ENCODE measurements around the gene METTL6. TPM values are rescaled to one million over a fixed set of nuclear protein-coding genes. Genes with fewer than 3 reads are reported as not detected.
"Not testable (repeated sequence)": the region's sequence is repeated elsewhere in the genome, so short reads cannot be mapped to it uniquely, and the experiment has no call there.

METTL6 gene
- total and polyA plus RNA-seq, 2 donors (not counting 1 experiment from before 2014, with no cell fraction given), result 25.7 to 37.3 TPM

DNA sequence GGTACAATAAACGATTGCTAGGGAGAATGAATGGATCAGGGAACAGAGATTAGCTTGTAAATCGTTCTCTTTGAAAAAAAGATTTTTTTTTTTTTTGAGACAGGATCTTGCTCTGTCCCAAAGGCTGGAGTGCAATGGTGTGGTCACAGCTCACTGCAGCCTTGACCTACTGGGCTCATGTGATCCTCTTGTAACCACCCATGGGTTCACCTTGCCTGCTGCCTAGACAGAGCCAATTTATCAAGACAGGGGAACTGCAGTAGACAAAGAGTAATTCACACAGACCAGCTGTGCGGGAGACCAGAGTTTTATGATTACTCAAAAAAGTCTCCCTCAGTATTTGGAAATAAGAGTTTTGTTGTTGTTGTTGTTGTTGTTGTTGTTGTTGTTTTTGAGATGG lies 39.6 kb downstream of the METTL6 start:
- TF ChIP-seq CTCF (conservative IDR thresholded peaks at IDR 0.05 in 1 of 2, IDR thresholded peaks at IDR 0.05 in 1 of 2; ENCODE audit: low read depth in 1 of 2, low read length in 2 of 2) (no peak), EZH2 (IDR thresholded peaks at IDR 0.05; ENCODE audit: low read length, missing control alignments) (no peak)
- Histone ChIP-seq H3K27ac (ENCODE audit: insufficient read depth, low read length) (no peak overlapping the region), H3K27me3 (ENCODE audit: control insufficient read depth, insufficient read depth, low read length) (no peaks in the 10 kb centered on the region), H2AFZ (ENCODE audit: low read length) (no peak overlapping the region), H3K9ac (ENCODE audit: insufficient read depth, low read length) (no peak overlapping the region), H3K4me2 (ENCODE audit: extremely low read depth, insufficient read depth, low read length) (no peak overlapping the region), H3K36me3 (ENCODE audit: control insufficient read depth, insufficient read depth, low read length) (no peaks in the 10 kb centered on the region), H3K4me3 (replicated peaks in 1 of 4; ENCODE audit: control extremely low read depth in 1 of 4, insufficient read depth in 1 of 4, low read depth in 3 of 4, low read length in 4 of 4) (no peak overlapping the region), H3K79me2 (ENCODE audit: control insufficient read depth, insufficient read depth, low read length) (no peaks in the 10 kb centered on the region), H3K9me3 (ENCODE audit: control insufficient read depth, insufficient read depth, low read depth, low read length) (no peaks in the 10 kb centered on the region), H3K4me1 (ENCODE audit: control insufficient read depth, extremely low read depth, insufficient read depth, low read length) (no peaks in the 10 kb centered on the region), H4K20me1 (ENCODE audit: control insufficient read depth, extremely low read depth, insufficient read depth, low read length) (no peaks in the 10 kb centered on the region)
- no peak for DNase-seq (ENCODE audit: low read depth in 2 of 2)

GRCh38 chr3:15387171-15387581 lies 40.2 kb downstream of the METTL6 start:
- H3K4me1 ChIP-seq (ENCODE audit: control insufficient read depth, extremely low read depth, insufficient read depth, low read length), result no peaks in the 10 kb centered on the region
- H3K9me3 ChIP-seq (ENCODE audit: control insufficient read depth, insufficient read depth, low read depth, low read length), result no peaks in the 10 kb centered on the region
- H3K9ac ChIP-seq (ENCODE audit: insufficient read depth, low read length), result no peak overlapping the region
- TF ChIP-seq EZH2 (IDR thresholded peaks at IDR 0.05; ENCODE audit: low read length, missing control alignments) (no peak), CTCF (conservative IDR thresholded peaks at IDR 0.05 in 1 of 2, IDR thresholded peaks at IDR 0.05 in 1 of 2; ENCODE audit: low read depth in 1 of 2, low read length in 2 of 2) (no peak)
- H3K27me3 ChIP-seq (ENCODE audit: control insufficient read depth, insufficient read depth, low read length), result no peaks in the 10 kb centered on the region
- H3K79me2 ChIP-seq (ENCODE audit: control insufficient read depth, insufficient read depth, low read length), result no peaks in the 10 kb centered on the region
- H3K4me3 ChIP-seq (replicated peaks in 1 of 4; ENCODE audit: control extremely low read depth in 1 of 4, insufficient read depth in 1 of 4, low read depth in 3 of 4, low read length in 4 of 4), result no peak overlapping the region
- H3K27ac ChIP-seq (ENCODE audit: insufficient read depth, low read length), result no peak overlapping the region
- H3K4me2 ChIP-seq (ENCODE audit: extremely low read depth, insufficient read depth, low read length), result no peak overlapping the region
- H2AFZ ChIP-seq (ENCODE audit: low read length), result no peak overlapping the region
- no peaks in the 10 kb centered on the region for H3K36me3 ChIP-seq (ENCODE audit: control insufficient read depth, insufficient read depth, low read length)
- H4K20me1 ChIP-seq (ENCODE audit: control insufficient read depth, extremely low read depth, insufficient read depth, low read length), result no peaks in the 10 kb centered on the region
- peak in 1 of 2 donors; percentile 41 for DNase-seq (ENCODE audit: low read depth in 2 of 2)

GRCh38 chr3:15386654-15386955 lies 40.7 kb downstream of the METTL6 start:
- not testable (repeated sequence) for H3K4me1 ChIP-seq (ENCODE audit: control insufficient read depth, extremely low read depth, insufficient read depth, low read length); H3K9ac ChIP-seq (ENCODE audit: insufficient read depth, low read length); H3K27ac ChIP-seq (ENCODE audit: insufficient read depth, low read length); H3K9me3 ChIP-seq (ENCODE audit: control insufficient read depth, insufficient read depth, low read depth, low read length); H3K4me2 ChIP-seq (ENCODE audit: extremely low read depth, insufficient read depth, low read length); H3K36me3 ChIP-seq (ENCODE audit: control insufficient read depth, insufficient read depth, low read length); H2AFZ ChIP-seq (ENCODE audit: low read length); H3K27me3 ChIP-seq (ENCODE audit: control insufficient read depth, insufficient read depth, low read length); H3K4me3 ChIP-seq (replicated peaks in 1 of 4; ENCODE audit: control extremely low read depth in 1 of 4, insufficient read depth in 1 of 4, low read depth in 3 of 4, low read length in 4 of 4); DNase-seq (ENCODE audit: low read depth in 2 of 2); H3K79me2 ChIP-seq (ENCODE audit: control insufficient read depth, insufficient read depth, low read length); H4K20me1 ChIP-seq (ENCODE audit: control insufficient read depth, extremely low read depth, insufficient read depth, low read length)
